HEK293T (cell line): ENCODE data around the gene CLK4.

ENCODE experiments used
- CTCF ChIA-PET: fragments of 350-600 bp; formaldehyde crosslinking; extraction: SDS; loops from one replicate; lab custom pipeline; 2021; ENCODE audit warnings: antibody characterized with exemption, inconsistent platforms; lab: Yijun Ruan, JAX
- POLR2A ChIA-PET: fragments of 350-600 bp; formaldehyde crosslinking; extraction: SDS; loops from one replicate; lab custom pipeline; 2020; ENCODE audit warnings: antibody characterized with exemption, inconsistent platforms; lab: Yijun Ruan, JAX
- DNase-seq: peaks from one replicate; pipeline ENCODE4 v3.0.0; 2012; ENCODE audit warnings: mixed read lengths; ENCODE audit errors: extremely low spot score
- ARNT ChIP-seq: fragments of 450-650 bp; IDR thresholded peaks from 2 replicates; pipeline ENCODE4 v1.6.1; 2017; ENCODE audit warnings: mild to moderate bottlenecking
- BHLHE40 ChIP-seq: fragments of 450-650 bp; IDR thresholded peaks from 2 replicates; pipeline ENCODE4 v1.6.1; 2016; ENCODE audit warnings: mild to moderate bottlenecking, moderate library complexity, borderline replicate concordance
- CTBP1 ChIP-seq: fragments of 450-650 bp; IDR thresholded peaks from 2 replicates; pipeline ENCODE4 v1.6.1; 2016; ENCODE audit warnings: borderline replicate concordance
- ELF4 ChIP-seq: fragments of 450-650 bp; IDR thresholded peaks from 2 replicates; pipeline ENCODE4 v1.6.1; 2017; ENCODE audit warnings: antibody characterized with exemption
- FOXA1 ChIP-seq: fragments of 450-650 bp; IDR thresholded peaks from 2 replicates; pipeline ENCODE4 v1.6.1; 2016; ENCODE audit warnings: mild to moderate bottlenecking
- FOXK2 ChIP-seq: fragments of 450-650 bp; IDR thresholded peaks from 2 replicates; pipeline ENCODE4 v1.6.1; 2016; ENCODE audit warnings: mild to moderate bottlenecking
- FOXM1 ChIP-seq: fragments of 450-650 bp; IDR thresholded peaks from 2 replicates; pipeline ENCODE4 v1.6.1; 2017; ENCODE audit warnings: mild to moderate bottlenecking, borderline replicate concordance
- HDGF ChIP-seq: fragments of 450-650 bp; IDR thresholded peaks from 2 replicates; pipeline ENCODE4 v1.6.1; 2017; ENCODE audit warnings: antibody characterized with exemption, borderline replicate concordance
- L3MBTL2 ChIP-seq: fragments of 450-650 bp; conservative IDR thresholded peaks from 2 replicates; pipeline ENCODE4 v1.6.1; 2016; ENCODE audit warnings: mild to moderate bottlenecking
- LEF1 ChIP-seq: fragments of 450-650 bp; IDR thresholded peaks from 2 replicates; pipeline ENCODE4 v1.6.1; 2017; ENCODE audit warnings: mild to moderate bottlenecking, borderline replicate concordance
- NFRKB ChIP-seq: fragments of 450-650 bp; IDR thresholded peaks from 2 replicates; pipeline ENCODE4 v1.6.1; 2016; ENCODE audit warnings: mild to moderate bottlenecking, moderate library complexity
- PKNOX1 ChIP-seq: fragments of 450-650 bp; IDR thresholded peaks from 2 replicates; pipeline ENCODE4 v1.6.1; 2016
- SP1 ChIP-seq: fragments of 450-650 bp; IDR thresholded peaks from 2 replicates; pipeline ENCODE4 v1.6.1; 2017
- SUZ12 ChIP-seq: fragments of 450-650 bp; IDR thresholded peaks from 2 replicates; pipeline ENCODE4 v1.6.1; 2016; ENCODE audit warnings: mild to moderate bottlenecking
- TARDBP ChIP-seq: fragments of 450-650 bp; IDR thresholded peaks from 2 replicates; pipeline ENCODE4 v1.6.1; 2016
- ZNF384 ChIP-seq: fragments of 450-650 bp; IDR thresholded peaks from 2 replicates; pipeline ENCODE4 v1.6.1; 2016

The CLK4 gene

GRCh38 chr5:178630475-178630930 is 3.7 kb upstream of the CLK4 start:
- no peak for DNase-seq
- ChIA-PET CTCF (no interaction called here), POLR2A (interaction anchor here (0.8 kb wide), 1 partner anchor 17 kb away, joined by 3 read pairs; no protein-coding TSS in a partner anchor)

GRCh38 chr5:178627259-178627598 is 379 bp upstream of the CLK4 start:
- no peak for TF ChIP-seq NFRKB
- peak; percentile 51; the same call in 1 of the 2 replicates for TF ChIP-seq L3MBTL2
- no peak for TF ChIP-seq LEF1
- TF ChIP-seq TARDBP, result no peak
- POLR2A ChIA-PET, result interaction anchor here (2.9 kb wide), 1 partner anchor 423 kb away, joined by 12 read pairs; the partner anchor contains the start of gene HNRNPAB
- CTCF ChIA-PET, result no interaction called here
- no peak for DNase-seq

More at GRCh38 chr5:178630475-178630930, 3.7 kb upstream of the CLK4 start:
- TF ChIP-seq FOXK2 (no peak), L3MBTL2 (no peak)

- TF ChIP-seq LEF1 (no peak), PKNOX1 (no peak), L3MBTL2 (no peak), ELF4 (no peak), BHLHE40 (no peak), SUZ12 (no peak), FOXK2 (no peak), FOXM1 (no peak), ARNT (no peak), CTBP1 (no peak), TARDBP (no peak), SP1 (no peak), NFRKB (no peak), HDGF (no peak), FOXA1 (no peak), ZNF384 (no peak)
- ChIA-PET POLR2A (interaction anchor here (0.6 to 2.9 kb wide), 7 partner anchors 10 to 422 kb away, joined by 3 to 12 read pairs (median 3); partner anchors contain the start of genes COL23A1, HNRNPAB and ZNF354B), CTCF (interaction anchor here (1.6 kb wide), 1 partner anchor 36 kb away, joined by 4 read pairs; the partner anchor contains the start of gene COL23A1)
- peak; percentile 32 for DNase-seq
Observed at GRCh38 chr5:178625679-178626483, 969 bp downstream of the CLK4 start.

- no peak for TF ChIP-seq FOXA1
- TF ChIP-seq PKNOX1, result 0 out of 2 replicates have a peak, but pooled peaks have one; percentile 17
- TF ChIP-seq ZNF384, result peak; percentile 75
- TF ChIP-seq L3MBTL2, result no peak
- ChIA-PET POLR2A (interaction anchor here (1.0 to 2.9 kb wide), 3 partner anchors 15 to 421 kb away, joined by 3 to 12 read pairs (median 3); partner anchors contain the start of genes COL23A1 and HNRNPAB), CTCF (interaction anchor here (1.6 kb wide), 1 partner anchor 35 kb away, joined by 4 read pairs; the partner anchor contains the start of gene COL23A1)
- no peak for DNase-seq
Observed at GRCh38 chr5:178624631-178625546, 2.0 kb downstream of the CLK4 start.

- POLR2A ChIA-PET, result no interaction called here
Observed at GRCh38 chr5:178622679-178623247, 4.1 kb downstream of the CLK4 start.

More at GRCh38 chr5:178622679-178623247, 4.1 kb downstream of the CLK4 start:
- no peak for DNase-seq
- CTCF ChIA-PET, result no interaction called here
- TF ChIP-seq ARNT (no peak), TARDBP (no peak), HDGF (no peak), L3MBTL2 (no peak), BHLHE40 (no peak), CTBP1 (no peak), PKNOX1 (no peak), ZNF384 (no peak), NFRKB (no peak), SUZ12 (no peak), ELF4 (no peak), FOXA1 (no peak), LEF1 (no peak), SP1 (no peak), FOXM1 (no peak), FOXK2 (no peak)
